ENCODE results near the gene CHSY3.

CHSY3 gene

DNA sequence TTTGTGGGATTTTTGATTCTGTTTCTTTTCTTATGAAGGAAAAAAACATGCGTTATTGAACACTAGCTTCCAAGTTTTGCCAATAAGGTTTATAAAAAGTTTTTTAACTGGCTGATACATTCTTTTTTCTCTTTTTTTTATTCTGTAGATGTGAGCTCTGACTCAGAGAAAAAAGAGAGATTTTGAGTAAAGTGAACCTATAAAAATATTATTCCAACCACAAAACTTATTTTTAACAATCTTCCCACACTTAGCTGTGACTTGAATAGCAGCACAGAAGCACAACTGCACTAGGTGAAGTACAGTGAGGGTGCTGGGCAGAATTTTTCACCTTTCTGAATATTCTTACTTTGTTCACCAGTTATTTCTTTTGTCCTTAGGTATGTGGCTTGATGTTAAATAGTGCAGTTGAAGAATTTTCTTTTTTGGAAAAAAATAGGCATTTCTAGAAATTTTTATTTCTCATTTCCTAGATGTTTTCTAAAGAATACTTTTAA, 41.6 kb downstream of the CHSY3 start:
- no peak for DNase-seq (ENCODE audit: low read depth in 2 of 2)

DNA sequence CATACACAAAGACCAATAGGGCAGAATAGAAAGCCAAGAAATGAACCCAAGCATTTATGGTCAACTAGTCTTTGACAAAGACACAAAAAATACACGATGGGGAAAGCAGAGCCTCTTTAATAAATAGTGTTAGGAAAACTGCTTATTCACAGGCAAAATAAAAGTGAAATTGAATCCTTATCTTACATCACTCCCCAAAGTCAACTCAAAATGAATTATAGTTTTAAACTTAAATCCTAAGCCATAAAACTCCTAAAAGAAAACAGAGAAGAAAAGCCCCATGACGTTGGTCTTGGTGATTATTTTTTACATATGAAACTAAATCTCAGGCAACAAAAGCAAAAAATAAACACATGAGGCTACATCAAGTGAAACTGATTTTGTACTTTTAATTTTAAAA, 46.8 kb downstream of the CHSY3 start:
- DNase-seq (ENCODE audit: low read depth in 2 of 2): no peak

DNA sequence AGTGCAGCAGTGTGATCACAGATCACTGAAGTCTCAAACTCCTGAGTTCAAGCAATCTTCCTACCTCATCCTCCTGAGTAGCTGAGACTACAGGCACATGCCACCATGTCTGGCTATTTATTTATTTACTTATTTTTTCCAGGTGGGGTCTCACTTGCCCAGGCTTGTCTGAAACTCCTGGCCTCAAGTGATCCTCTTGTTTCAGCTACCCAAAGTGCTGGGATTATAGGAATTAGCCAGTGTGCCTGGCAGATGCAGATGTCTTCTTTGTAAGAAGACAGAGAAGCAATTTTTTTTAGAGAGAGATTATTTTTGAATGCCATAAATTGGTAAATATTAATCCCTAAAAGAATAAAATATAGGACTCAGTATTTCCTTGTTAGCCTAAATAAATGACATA, 54.3 kb downstream of the CHSY3 start:
- DNase-seq (ENCODE audit: low read depth in 2 of 2): no peak

DNA sequence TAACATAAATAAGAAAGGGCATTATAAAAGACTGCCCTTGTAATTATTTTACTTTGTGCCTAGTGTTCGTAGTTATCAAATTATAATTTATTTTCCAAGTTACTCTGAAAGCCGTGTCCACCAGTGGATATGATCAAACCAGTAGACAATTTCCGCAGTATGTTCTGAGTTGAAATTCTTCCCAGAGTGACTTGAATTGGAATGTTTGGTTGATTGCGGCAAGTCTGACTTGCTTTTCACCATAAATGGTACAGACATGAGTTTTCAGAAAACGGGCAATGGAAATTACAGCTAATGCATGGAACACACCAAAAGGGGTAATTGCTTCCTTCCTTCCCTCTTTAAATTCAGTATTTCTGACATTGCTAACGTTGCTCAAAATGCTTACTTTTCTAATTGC, 56.6 kb downstream of the CHSY3 start:
- no peak for DNase-seq (ENCODE audit: low read depth in 2 of 2)

DNA sequence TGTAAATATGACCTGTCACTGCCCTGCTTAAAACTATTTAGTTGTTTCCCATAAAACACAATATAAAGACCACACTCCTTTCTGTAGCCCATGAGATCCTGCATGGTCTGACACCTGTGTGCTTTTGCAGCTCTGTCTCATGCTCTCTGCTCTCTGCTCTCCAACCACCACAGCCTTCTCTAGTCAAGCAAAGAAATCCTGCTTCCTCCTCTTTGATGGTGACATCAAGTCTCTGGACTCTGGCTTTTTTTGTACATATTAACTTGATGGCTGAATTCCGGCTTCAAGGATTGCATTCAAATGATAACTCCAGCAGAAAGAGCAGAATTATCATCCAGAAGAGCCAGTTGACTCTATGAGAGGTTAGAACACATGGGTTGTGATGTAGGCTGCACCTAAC, 58.2 kb downstream of the CHSY3 start:
- DNase-seq (ENCODE audit: low read depth in 2 of 2): no peak

DNA sequence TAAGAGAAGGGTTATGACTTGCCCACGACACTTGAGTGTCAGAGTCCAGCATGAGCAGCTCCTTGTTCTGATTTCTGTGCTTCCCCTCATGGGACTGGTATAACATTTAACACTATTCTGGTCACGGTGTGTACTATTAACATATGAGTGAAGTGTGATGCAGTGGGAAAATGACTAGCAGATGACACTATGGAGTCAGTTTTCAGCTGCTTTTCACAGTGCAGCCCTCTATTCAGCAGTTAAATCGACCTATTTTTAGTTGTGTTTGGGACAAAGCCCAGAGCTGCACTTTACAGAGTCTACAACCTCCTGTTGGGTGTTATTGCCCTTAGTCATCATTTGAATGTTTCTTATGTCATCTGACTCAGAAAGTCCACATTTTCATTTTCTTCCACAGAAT, 59.1 kb downstream of the CHSY3 start:
- no peak for DNase-seq (ENCODE audit: low read depth in 2 of 2)

DNA sequence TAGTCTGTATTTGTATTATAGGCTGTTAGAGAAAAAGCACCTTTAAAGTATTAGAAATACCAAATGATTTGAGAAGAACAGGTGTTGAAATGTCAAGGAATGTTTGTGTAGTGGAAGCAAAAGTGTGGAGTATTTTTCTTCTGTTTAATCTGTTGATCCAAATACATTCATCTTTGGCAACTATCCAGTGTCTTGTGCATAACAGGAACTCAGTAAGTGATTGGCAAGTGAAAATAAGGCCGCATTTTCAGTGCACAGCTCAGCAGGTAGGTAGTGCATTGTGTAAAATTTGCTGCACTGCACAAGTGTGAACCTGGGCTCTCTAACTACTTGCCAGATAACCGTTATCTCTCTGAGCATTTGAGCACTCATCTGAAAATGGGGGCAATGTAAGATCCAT, 61.8 kb downstream of the CHSY3 start:
- no peak for DNase-seq (ENCODE audit: low read depth in 2 of 2)

DNA sequence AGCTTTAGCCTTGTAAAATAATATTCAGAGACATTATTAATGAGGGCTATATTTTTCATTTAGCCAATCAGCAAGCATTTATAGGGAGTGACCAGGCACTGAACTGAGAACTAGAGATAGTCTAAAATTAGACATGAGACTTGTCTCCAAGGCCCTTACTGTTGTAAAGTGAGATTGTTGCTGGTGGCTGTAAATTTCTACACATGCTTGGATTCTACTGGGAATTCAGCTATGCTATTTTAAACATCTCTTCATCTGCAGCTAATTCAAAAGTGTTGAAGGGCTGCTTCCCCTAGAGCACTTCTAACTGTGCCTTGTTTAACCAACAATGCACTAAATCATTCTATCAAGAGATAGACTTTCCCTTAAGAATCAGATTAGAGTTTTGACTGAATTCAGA, 67.4 kb downstream of the CHSY3 start:
- DNase-seq (ENCODE audit: low read depth in 2 of 2): no peak

DNA sequence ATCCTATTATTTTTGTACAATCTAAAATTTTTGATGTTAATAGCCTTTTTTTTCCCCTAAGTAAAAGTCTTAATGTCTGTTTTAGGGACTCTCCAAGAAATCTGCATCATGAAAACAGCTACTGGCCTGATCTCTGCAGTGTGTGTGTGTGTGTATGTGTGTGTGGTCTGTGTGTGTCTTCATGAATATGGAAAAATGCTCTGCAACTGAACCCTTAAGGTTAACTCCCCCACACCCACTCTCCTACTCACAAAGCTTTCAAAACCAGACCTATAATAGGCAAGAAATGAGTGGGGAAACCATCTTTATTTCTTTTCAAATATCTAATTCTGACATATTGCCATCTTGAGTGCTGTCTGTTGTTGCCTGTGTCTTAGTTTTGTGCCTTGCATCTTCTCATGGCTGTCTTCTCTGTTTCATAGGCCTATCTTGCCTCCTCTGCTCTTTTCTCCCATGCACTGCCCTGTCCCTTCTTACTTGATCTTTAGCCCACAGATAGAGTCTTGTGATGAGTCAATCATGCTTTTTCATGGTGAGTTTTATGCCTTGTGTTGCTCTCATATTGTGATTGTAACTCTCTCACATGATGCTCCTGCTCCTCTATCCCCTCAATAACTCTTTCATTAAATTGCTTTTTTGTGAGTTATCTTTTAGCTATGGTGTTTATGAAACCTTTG, 68.3 kb downstream of the CHSY3 start:
- no peak for DNase-seq (ENCODE audit: low read depth in 2 of 2)

DNA sequence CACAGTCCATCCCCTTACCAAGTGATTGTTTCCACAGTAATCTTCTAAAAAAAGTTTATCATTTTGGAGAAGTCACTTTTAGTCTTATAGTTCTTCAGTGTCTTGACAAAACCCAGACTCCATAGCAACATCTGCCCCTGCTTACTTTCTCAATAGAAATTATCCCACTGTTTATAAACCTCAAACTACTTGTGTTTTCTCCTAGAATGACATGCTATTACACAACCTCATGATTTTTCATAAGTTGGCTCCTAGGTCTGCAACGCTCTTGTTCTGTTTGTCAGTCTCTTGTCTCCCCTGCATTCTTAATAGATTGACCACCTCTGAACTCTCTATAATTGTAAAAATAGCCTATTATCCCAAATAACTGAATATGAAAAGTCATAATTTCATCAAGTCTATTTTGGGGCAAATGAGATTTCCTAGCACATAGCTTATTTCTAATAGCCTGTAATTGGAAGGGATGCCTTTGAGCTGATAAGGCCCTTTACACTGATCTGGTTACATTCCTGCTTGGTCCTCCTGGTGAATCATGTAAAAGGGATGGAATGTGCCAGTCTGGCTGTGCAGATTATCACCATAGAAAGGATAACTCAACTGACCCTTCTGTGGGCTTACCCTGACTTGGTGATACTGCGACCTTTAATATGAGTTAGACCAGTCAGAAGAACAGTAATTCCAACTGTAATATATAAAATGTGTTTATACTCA, 69.6 kb downstream of the CHSY3 start:
- no peak for DNase-seq (ENCODE audit: low read depth in 2 of 2)

DNA sequence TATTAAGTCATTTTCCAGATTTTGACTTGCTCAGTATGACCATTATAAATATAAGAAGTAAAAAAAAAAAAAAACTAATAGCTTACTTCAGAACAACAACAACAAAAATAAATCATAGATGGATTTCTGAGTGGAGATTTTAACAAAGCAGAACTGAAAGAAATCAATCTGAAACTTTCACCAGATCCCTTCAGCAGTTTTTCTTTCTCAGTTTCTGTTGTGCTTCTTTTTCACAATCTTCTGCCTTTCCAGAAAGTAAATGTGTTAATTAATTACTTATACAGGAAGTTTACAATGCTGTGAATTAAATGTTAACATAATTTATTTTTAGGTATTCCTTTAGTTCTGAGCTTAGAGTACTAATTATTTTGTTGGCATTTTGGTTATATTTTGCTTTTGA, 73.5 kb downstream of the CHSY3 start:
- DNase-seq (ENCODE audit: low read depth in 2 of 2): no peak

DNA sequence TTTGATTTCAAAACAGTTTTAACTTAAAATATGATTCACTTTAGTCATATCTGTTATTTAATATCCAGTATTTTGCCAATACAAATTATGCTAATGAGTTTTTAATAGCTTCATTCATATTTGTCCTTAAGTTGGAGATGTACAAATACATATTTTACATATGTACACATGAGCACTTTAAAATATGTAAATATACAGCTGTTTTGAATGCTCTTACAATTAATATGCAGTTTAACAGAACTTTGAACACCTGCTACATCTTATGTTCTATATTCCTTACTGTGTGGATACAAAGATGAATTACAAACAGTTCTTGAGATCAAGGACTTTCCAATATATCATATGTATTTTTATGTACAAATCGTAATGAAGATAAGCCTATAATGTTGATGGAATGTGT, 74.0 kb downstream of the CHSY3 start:
- no peak for DNase-seq (ENCODE audit: low read depth in 2 of 2)

DNA sequence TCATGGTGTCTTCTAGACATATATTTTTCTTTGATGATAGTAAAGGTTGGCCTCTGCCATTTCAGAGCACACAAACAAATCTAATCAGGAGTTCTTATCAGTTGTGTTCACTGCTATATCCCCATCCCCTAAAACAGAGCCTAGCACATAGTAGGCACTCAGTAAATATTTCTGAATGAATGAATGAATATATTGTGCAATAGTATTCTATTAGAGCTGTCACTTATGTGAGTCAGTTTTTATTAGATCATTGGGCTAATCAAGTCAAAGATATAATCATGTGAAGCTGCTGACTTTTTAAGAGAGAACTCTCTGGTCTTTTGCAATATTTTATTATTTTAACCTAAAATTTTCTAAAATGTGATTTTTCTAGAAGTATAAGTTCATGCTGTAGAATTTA, 84.2 kb downstream of the CHSY3 start:
- DNase-seq (ENCODE audit: low read depth in 2 of 2): no peak

DNA sequence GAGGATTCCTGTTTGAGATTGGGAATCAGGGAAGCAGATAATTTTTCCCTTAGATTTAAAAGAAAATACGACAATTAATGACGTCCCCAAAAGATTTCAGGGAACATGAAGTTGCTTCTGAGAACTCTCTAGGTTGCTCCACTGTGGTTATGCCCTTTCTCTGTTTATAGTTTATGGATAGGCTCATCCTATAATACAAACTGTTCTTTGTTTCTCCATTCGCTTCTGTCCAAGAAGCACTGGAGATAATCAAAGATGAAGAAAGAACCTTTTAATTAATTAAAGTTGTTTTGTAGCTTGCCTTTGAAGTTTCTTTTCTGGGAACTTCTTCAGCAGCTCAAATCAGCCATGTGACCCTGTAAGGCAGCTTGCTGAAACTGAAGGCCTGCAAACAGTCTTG, 87.5 kb downstream of the CHSY3 start:
- DNase-seq (ENCODE audit: low read depth in 2 of 2): no peak

DNA sequence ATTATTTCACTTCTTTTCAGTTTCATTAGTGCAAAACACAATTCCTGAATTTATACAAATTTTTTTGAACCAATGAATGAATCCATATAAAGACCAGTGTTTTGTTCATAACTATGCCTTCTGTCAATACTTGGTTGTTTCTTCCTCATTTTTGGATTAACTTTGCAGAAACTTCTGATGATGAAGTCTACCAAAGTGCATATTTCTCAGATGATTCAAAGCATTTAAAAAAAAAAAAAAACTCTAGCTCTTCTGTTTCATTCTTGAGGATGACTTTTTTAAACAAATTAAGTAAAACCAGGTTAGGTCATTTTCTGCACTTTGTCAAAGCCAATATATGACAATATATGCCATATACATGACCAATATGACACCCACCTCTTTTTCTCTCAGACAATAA, 92.6 kb downstream of the CHSY3 start:
- no peak for DNase-seq (ENCODE audit: low read depth in 2 of 2)

DNA sequence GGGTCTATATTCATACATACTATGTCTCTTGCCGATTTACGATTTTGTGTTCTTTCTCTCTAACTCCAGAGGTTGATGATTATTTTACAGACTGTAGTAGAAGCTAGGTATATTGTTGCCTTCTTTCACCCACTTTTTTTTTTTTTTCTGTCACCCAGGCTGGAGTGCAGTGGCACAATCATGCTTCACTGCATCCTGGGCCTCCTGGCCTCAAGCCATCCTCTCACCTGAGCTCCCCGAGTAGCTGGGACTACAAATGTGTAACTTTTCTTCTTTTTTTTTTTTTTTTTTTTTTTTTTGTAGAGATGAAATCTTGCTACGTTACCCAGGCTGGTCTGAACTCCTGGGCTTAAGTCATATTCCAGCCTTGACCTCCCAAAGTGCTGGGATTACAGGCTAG, 96.2 kb downstream of the CHSY3 start:
- no peak for DNase-seq (ENCODE audit: low read depth in 2 of 2)

DNA sequence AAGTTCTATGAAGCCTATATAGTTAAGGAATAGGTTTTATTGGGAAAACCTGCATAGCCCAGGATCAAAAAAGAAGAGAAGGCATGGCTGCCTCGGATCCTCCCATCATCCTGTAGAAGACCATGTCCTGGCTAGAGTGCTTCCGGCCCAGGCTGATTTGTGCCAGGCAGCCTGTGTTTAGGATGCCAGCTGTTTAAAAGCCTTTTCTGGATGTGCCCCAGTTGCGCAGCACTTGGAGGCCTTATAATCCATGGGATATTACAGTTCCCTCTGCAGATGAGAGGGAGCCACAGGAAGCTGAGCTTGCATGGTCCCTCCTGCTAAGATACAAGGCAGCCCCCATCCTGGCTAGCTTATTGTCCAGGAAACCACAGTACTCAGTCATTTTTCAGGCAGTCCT, 97.9 kb downstream of the CHSY3 start:
- DNase-seq (ENCODE audit: low read depth in 2 of 2): no peak

DNA sequence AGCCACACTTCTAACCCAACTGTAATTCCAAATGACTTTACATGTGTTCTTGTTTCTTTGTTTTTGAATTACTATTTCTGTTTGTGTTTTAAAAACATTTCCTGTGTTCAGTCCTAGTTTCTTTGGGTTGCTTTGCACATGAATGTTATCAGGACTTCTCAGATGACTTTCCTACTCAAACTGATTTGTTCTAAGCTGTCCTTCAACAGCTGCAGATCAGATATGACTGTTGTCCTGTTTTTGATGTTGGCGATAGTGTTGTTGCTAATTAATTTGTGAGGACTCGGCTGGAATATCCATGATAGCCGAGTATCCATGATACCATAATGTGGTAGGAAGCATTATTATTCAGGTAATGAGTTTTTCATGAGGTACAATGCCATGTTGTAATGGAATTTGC, 98.6 kb downstream of the CHSY3 start:
- no peak for DNase-seq (ENCODE audit: low read depth in 2 of 2)

DNA sequence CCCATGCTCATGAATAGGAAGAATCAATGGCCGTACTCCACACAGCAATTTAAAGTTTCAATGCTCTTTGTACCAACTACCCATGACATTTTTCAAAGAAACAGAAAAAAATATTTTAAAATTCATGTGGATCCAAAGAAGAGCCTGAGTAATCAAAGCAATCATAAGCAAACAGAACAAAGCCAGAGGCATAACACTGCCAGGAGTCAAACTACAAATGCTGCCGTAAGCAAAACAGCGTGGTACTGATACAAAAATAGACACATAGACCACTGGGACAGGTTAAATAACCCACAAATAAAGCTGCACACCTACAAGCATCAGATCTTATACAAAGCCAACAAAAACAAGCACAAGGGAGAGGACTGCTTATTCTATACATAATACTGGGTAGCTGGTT, 107.7 kb downstream of the CHSY3 start:
- no peak for DNase-seq (ENCODE audit: low read depth in 2 of 2)

DNA sequence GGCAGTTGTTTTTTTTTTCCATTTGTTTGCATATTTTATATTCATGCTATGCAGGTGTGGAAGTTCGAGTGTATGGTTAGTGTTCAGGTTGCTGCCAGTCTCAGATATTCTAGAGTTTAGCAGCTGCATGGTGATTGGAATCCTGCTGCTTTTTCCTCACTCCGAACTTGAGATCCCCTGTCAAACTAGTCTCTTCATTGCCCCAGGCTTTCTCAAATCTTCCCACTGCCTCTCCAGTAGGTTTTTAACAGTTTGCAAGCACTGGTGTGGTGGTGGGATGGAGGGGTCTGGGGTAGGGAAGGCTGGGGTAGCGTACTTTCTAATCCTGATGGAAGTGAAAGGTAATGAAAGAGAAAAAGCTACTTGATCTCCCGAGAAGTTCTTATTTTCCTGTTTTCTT, 112.9 kb downstream of the CHSY3 start:
- no peak for DNase-seq (ENCODE audit: low read depth in 2 of 2)

DNA sequence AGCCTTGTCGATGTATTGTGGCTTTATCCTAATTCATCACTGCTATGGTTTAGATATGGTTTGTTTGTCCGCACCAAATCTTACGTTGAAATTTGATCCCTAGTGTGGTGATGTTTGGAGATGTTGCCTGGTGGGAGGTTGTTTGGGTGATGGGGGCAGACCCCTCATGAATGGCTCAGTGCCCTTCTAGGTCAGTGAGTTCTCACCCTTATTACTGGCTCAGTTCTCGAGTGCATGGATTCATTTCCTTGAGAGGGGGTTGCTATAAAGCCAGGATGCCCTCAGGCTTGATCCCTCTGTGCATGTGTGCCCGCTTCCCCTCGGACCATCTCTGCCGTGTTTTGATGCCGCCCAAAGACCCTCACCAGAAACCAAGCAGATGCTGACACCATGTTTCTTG, 114.4 kb downstream of the CHSY3 start:
- DNase-seq (ENCODE audit: low read depth in 2 of 2): no peak

DNA sequence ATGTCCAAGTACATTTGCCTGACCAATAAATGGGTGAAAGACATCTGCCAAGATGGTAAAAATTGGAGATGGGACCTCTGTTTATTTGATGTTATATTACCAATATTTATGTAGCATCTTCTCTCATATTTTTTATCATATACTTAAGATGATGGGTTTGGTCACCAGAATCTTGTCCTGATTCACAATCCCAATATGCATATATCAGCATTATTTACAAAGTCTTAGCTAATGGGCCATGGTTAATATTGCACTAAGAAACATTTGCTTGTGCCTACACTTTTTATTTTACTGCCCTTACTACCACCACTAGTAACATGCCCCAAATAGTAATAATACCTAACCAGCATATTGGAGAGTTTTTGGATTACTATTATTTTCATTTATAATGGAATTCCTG, 116.7 kb downstream of the CHSY3 start:
- no peak for DNase-seq (ENCODE audit: low read depth in 2 of 2)

DNA sequence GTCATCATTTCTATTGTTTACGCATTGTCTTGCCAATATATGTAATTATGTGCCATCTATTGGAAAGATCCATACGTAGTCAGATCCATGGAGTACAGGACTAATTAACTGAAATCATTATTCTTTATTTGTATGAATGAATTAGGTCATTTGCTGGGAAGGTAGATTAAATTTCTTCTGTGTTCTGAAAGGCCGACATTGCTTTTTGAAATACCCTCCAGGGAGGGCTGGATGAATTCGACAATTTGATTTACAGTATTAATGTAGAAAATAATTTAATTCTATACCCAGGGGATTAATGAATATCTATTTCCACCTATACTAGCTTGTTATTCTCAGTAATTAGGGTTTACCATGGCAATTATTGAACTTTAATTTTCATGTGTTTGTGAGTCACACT, 117.6 kb downstream of the CHSY3 start:
- DNase-seq (ENCODE audit: low read depth in 2 of 2): no peak

DNA sequence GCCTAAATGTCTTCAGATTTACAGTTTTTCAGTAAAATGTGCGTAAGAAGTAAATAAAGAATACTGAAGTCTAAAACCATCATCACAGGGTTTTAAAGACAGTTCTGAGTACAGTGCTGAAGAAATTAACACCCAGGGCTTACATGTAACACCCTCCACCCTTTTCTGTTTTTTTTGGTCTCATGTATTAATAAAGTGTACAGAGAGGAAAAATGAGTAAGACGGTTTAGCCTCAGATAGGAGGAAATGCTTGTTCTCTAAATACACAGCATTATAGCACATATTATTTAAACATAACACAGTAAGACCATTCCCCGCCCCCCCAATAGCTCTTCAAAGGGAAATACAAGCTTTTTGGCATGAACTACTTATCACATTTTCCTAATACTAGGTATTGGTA, 119.3 kb downstream of the CHSY3 start:
- no peak for DNase-seq (ENCODE audit: low read depth in 2 of 2)

Measured in activated CD8-positive, alpha-beta memory T cell treated with anti-CD3 and anti-CD28 coated beads for 4 hours (primary cell).